HG03442 (cell line): Measurements from ENCODE around the gene ZNF625.
"Not testable (repeated sequence)": the region's sequence is repeated elsewhere in the genome, so short reads cannot be mapped to it uniquely, and the experiment has no call there.

Source experiments
- ATAC-seq: cut with Tn5 transposase; IDR thresholded peaks from one replicate; pipeline ENCODE4 v1.9.1; 2021; ENCODE audit warnings: mild to moderate bottlenecking, moderate library complexity; ENCODE audit not compliant: unreplicated experiment

The ZNF625 gene

GRCh38 chr19:12139269-12139668, 17.3 kb downstream of the ZNF625 start:
- ATAC-seq: no peak

GRCh38 chr19:12137221-12137940, 19.2 kb downstream of the ZNF625 start:
- ATAC-seq: no peak

GRCh38 chr19:12133069-12133468, 23.5 kb downstream of the ZNF625 start:
- no peak for ATAC-seq

GRCh38 chr19:12126707-12127106, 29.8 kb downstream of the ZNF625 start:
- ATAC-seq: no peak

- no peak for ATAC-seq
Observed at GRCh38 chr19:12117201-12117970, 39.1 kb downstream of the ZNF625 start.

GRCh38 chr19:12113121-12113520, 43.4 kb downstream of the ZNF625 start:
- ATAC-seq: no peak

GRCh38 chr19:12112701-12113100, 43.8 kb downstream of the ZNF625 start:
- no peak for ATAC-seq

GRCh38 chr19:12111943-12112637, 44.4 kb downstream of the ZNF625 start:
- ATAC-seq: no peak

GRCh38 chr19:12111176-12111575, 45.4 kb downstream of the ZNF625 start:
- ATAC-seq: no peak

- not testable (repeated sequence) for ATAC-seq
Observed at GRCh38 chr19:12103909-12104308, 52.6 kb downstream of the ZNF625 start.

- ATAC-seq: no peak
Observed at GRCh38 chr19:12098040-12098439, 58.5 kb downstream of the ZNF625 start.

GRCh38 chr19:12095111-12095790, 61.3 kb downstream of the ZNF625 start:
- no peak for ATAC-seq
